IMR-90 (cell line): ENCODE data around the gene OTOG. TPM values are rescaled to one million over a fixed set of nuclear protein-coding genes. Genes with fewer than 3 reads are reported as not detected.

Source experiments
- ATAC-seq: fragments of 200-7000 bp; cut with Tn5 transposase; 2 replicates; pipeline ENCODE4 v1.9.1; 2020; ENCODE audit warnings: low read depth, mild to moderate bottlenecking, moderate library complexity
- BruUV-seq: library from RNA; stranded (reverse); fragments of 400-500 nt; replicated peaks from 2 replicates; lab custom pipeline; 2021; lab: Mats Ljungman, UMichigan
- CTCF ChIA-PET: fragments of 300-600 bp; formaldehyde crosslinking; extraction: SDS; loops from one replicate; lab custom pipeline; 2021; ENCODE audit warnings: antibody characterized with exemption; lab: Yijun Ruan, JAX
- POLR2A ChIA-PET: fragments of 300-600 bp; sonication (Branson Sonifier 250); formaldehyde crosslinking; loops from one replicate; lab custom pipeline; 2022; ENCODE audit warnings: antibody characterized with exemption; ENCODE audit not compliant: unreplicated experiment; lab: Charles Lee
- DNase-seq: peaks from one replicate; pipeline ENCODE4 v3.0.0; 2013
- H2AFZ ChIP-seq: replicated peaks from 2 replicates; pipeline ENCODE3; 2013; ENCODE audit warnings: low read length, mild to moderate bottlenecking; ENCODE audit not compliant: poor library complexity
- H2AK5ac ChIP-seq: 2 replicates; pipeline ENCODE4 v1.6.1; 2013; ENCODE audit warnings: low read depth, low read length, inconsistent platforms
- H2AK9ac ChIP-seq: replicated peaks from 2 replicates; pipeline ENCODE3; 2013; ENCODE audit warnings: mild to moderate bottlenecking, low read depth, low read length, moderate library complexity; ENCODE audit not compliant: poor library complexity
- H2BK120ac ChIP-seq: 2 replicates; pipeline ENCODE4 v1.6.1; 2013; ENCODE audit warnings: low read depth, low read length, inconsistent platforms
- H2BK15ac ChIP-seq: 3 replicates; pipeline ENCODE4 v1.6.1; 2013; ENCODE audit warnings: low read depth, low read length, inconsistent platforms
- H2BK20ac ChIP-seq: 2 replicates; pipeline ENCODE4 v1.6.1; 2013; ENCODE audit warnings: low read depth, mild to moderate bottlenecking, inconsistent platforms, low read length, moderate library complexity
- H2BK5ac ChIP-seq: 2 replicates; pipeline ENCODE4 v1.6.1; 2013; ENCODE audit warnings: mild to moderate bottlenecking, low read depth, low read length, inconsistent platforms; ENCODE audit not compliant: poor library complexity, severe bottlenecking
- H3K14ac ChIP-seq: replicated peaks from 2 replicates; pipeline ENCODE4 v1.6.1; 2013; ENCODE audit warnings: low read depth, low read length, inconsistent platforms
- H3K18ac ChIP-seq: 2 replicates; pipeline ENCODE4 v1.6.1; 2013; ENCODE audit warnings: low read depth, low read length, control low read depth
- H3K23ac ChIP-seq: 2 replicates; pipeline ENCODE4 v1.6.1; 2013; ENCODE audit warnings: low read depth, low read length, inconsistent platforms
- H3K27ac ChIP-seq: 2 replicates; pipeline ENCODE4 v1.5.1; 2013; ENCODE audit warnings: mild to moderate bottlenecking, control low read depth, low read length; ENCODE audit not compliant: insufficient read depth
- H3K27me3 ChIP-seq: 2 replicates; pipeline ENCODE4 v1.6.1; 2013; ENCODE audit warnings: low read length; ENCODE audit not compliant: control insufficient read depth, insufficient read depth
- H3K36me3 ChIP-seq: 2 replicates; pipeline ENCODE4 v1.6.1; 2013; ENCODE audit warnings: low read length, mixed read lengths; ENCODE audit not compliant: control insufficient read depth, insufficient read depth
- H3K4ac ChIP-seq: 2 replicates; pipeline ENCODE4 v1.6.1; 2013; ENCODE audit warnings: low read depth, low read length, inconsistent platforms
- H3K4me1 ChIP-seq: 2 replicates; pipeline ENCODE4 v1.6.1; 2013; ENCODE audit warnings: low read length, mixed read lengths; ENCODE audit not compliant: control insufficient read depth, insufficient read depth
- H3K4me2 ChIP-seq: 2 replicates; pipeline ENCODE4 v1.6.1; 2013; ENCODE audit warnings: low read depth, mild to moderate bottlenecking, control low read depth, low read length, moderate library complexity
- H3K4me3 ChIP-seq: 2 replicates; pipeline ENCODE4 v1.5.1; 2013; ENCODE audit warnings: low read depth, mild to moderate bottlenecking, control low read depth, low read length, moderate library complexity; ENCODE audit not compliant: insufficient read depth
- H3K56ac ChIP-seq: 2 replicates; pipeline ENCODE4 v1.6.1; 2013; ENCODE audit warnings: low read length, inconsistent platforms; ENCODE audit not compliant: insufficient read depth; ENCODE audit errors: extremely low read depth
- H3K79me1 ChIP-seq, 2 experiments: 2 replicates each; pipeline ENCODE4 v1.6.1; 2013; ENCODE audit warnings: low read length in 2 of 2, inconsistent platforms in 1 of 2, low read depth in 1 of 2
- H3K9ac ChIP-seq: 2 replicates; pipeline ENCODE4 v1.6.1; 2013; ENCODE audit warnings: low read depth, low read length, control low read depth
- H3K9me1 ChIP-seq: 2 replicates; pipeline ENCODE4 v1.6.1; 2013; ENCODE audit warnings: low read length, inconsistent platforms; ENCODE audit not compliant: insufficient read depth
- H3K9me3 ChIP-seq: 2 replicates; pipeline ENCODE4 v1.6.1; 2013; ENCODE audit warnings: low read length; ENCODE audit not compliant: control insufficient read depth, insufficient read depth
- H4K20me1 ChIP-seq: 2 replicates; pipeline ENCODE4 v1.6.1; 2013; ENCODE audit warnings: low read length, inconsistent platforms; ENCODE audit not compliant: insufficient read depth
- H4K5ac ChIP-seq: 2 replicates; pipeline ENCODE4 v1.6.1; 2013; ENCODE audit warnings: mild to moderate bottlenecking, low read depth, low read length, control low read depth
- H4K8ac ChIP-seq, 2 experiments: 2 replicates each; pipeline ENCODE4 v1.6.1; 2013; ENCODE audit warnings: low read depth in 2 of 2, low read length in 2 of 2, control low read depth in 1 of 2, inconsistent platforms in 1 of 2
- H4K91ac ChIP-seq: 2 replicates; pipeline ENCODE4 v1.6.1; 2013; ENCODE audit warnings: low read depth, low read length, inconsistent platforms; ENCODE audit not compliant: insufficient read depth
- BHLHE40 ChIP-seq: fragments of 150-350 bp; IDR thresholded peaks from 2 replicates; pipeline ENCODE4 v1.6.1; 2016; ENCODE audit warnings: mild to moderate bottlenecking, low read depth, low read length
- CEBPB ChIP-seq: IDR thresholded peaks from 2 replicates; pipeline ENCODE4 v1.6.1; 2012; ENCODE audit warnings: low read depth, low read length, improper control_type of control experiment
- CHD1 ChIP-seq: IDR thresholded peaks from 2 replicates; pipeline ENCODE4 v1.6.1; 2012; ENCODE audit warnings: low read depth, low read length, improper control_type of control experiment
- FOS ChIP-seq: fragments of 150-350 bp; IDR thresholded peaks from 2 replicates; pipeline ENCODE4 v1.6.1; 2016; ENCODE audit warnings: low read depth, low read length
- MAFK ChIP-seq: IDR thresholded peaks from 2 replicates; pipeline ENCODE4 v1.6.1; 2012; ENCODE audit warnings: low read depth, low read length, improper control_type of control experiment
- MAZ ChIP-seq: IDR thresholded peaks from 2 replicates; pipeline ENCODE4 v1.6.1; 2012; ENCODE audit warnings: low read depth, mild to moderate bottlenecking, low read length, improper control_type of control experiment, moderate library complexity, borderline replicate concordance
- MXI1 ChIP-seq: IDR thresholded peaks from 2 replicates; pipeline ENCODE4 v1.6.1; 2012; ENCODE audit warnings: low read depth, mild to moderate bottlenecking, low read length, moderate library complexity, borderline replicate concordance
- NFE2L2 ChIP-seq: fragments of 150-350 bp; IDR thresholded peaks from 2 replicates; pipeline ENCODE4 v1.6.1; 2016; ENCODE audit warnings: low read depth, mild to moderate bottlenecking, low read length
- POLR2A ChIP-seq: IDR thresholded peaks from 2 replicates; pipeline ENCODE4 v1.6.1; 2012; ENCODE audit warnings: mild to moderate bottlenecking, low read depth, low read length
- RAD21 ChIP-seq: IDR thresholded peaks from 2 replicates; pipeline ENCODE4 v1.6.1; 2012; ENCODE audit warnings: low read length, improper control_type of control experiment
- RCOR1 ChIP-seq: IDR thresholded peaks from 2 replicates; pipeline ENCODE4 v1.6.1; 2012; ENCODE audit warnings: mild to moderate bottlenecking, low read length, improper control_type of control experiment; ENCODE audit not compliant: insufficient replicate concordance
- RFX5 ChIP-seq: IDR thresholded peaks from 2 replicates; pipeline ENCODE4 v1.8.0; 2012; ENCODE audit warnings: low read depth, mild to moderate bottlenecking, low read length, moderate library complexity
- SMC3 ChIP-seq: fragments of 150-350 bp; IDR thresholded peaks from 2 replicates; pipeline ENCODE4 v1.6.1; 2016; ENCODE audit warnings: low read depth, mild to moderate bottlenecking, antibody characterized with exemption, low read length, moderate library complexity
- WGBS, 2 experiments: methylation state at CpG; one replicate each; pipeline versions ENCODE4 v1.1.5 to v1.1.7; 2013; ENCODE audit warnings: missing lambda C conversion rate in 2 of 2; ENCODE audit not compliant: insufficient read length in 1 of 2; ENCODE audit errors: extremely low coverage in 2 of 2; 5-methylcytosine and 5-hydroxymethylcytosine counted together
- dilution Hi-C: fragments of 300-500 bp; cut with HindIII; formaldehyde crosslinking; loops from one replicate; pipeline ENCODE4 v1.14.3; 2018; ENCODE audit warnings: low sequenced_read_pairs; ENCODE audit not compliant: unreplicated experiment
- in situ Hi-C: fragments of 300-500 bp; cut with MboI; formaldehyde crosslinking; loops from 3 replicates; pipeline ENCODE4 v1.14.3; 2019; ENCODE audit warnings: low sequenced_read_pairs, inconsistent platforms, mixed read lengths
- intact Hi-C: fragments of 100-400 bp; cut with micrococcal nuclease; formaldehyde crosslinking; loops from 2 replicates; pipeline ENCODE4 v1.10.0; 2022
- polyA plus RNA-seq, 3 experiments: library from polyadenylated mRNA; depleted of rRNA; stranded (reverse); fragments of >200 nt; gene quantifications; 2 replicates each; pipeline ENCODE4 v1.2.3, GENCODE V29; 2012; ENCODE audit warnings: low replicate concordance in 1 of 3
- total RNA-seq: library from RNA; depleted of rRNA; stranded (reverse); fragments of >200 nt; gene quantifications from 2 replicates; pipeline ENCODE4 v1.2.3, GENCODE V29; 2012
- TF ChIP-seq, protein P1 (sequence below): conservative IDR thresholded peaks from 2 replicates; pipeline ENCODE4 v1.5.1; 2012; ENCODE audit warnings: mild to moderate bottlenecking, low read depth, low read length, improper control_type of control experiment
- TF ChIP-seq, protein P2 (sequence below): fragments of 150-350 bp; IDR thresholded peaks from 2 replicates; pipeline ENCODE4 v1.6.1; 2016; ENCODE audit warnings: low read depth, mild to moderate bottlenecking, low read length, moderate library complexity, borderline replicate concordance
- TF ChIP-seq, protein P3 (sequence below): fragments of 150-350 bp; IDR thresholded peaks from 2 replicates; pipeline ENCODE4 v1.6.1; 2017; ENCODE audit warnings: mild to moderate bottlenecking, antibody characterized with exemption, low read length, low read depth

The OTOG gene
- total and polyA plus RNA-seq, 2 of the 4 experiments (the other 2 are of a cell fraction): not detected

DNA sequence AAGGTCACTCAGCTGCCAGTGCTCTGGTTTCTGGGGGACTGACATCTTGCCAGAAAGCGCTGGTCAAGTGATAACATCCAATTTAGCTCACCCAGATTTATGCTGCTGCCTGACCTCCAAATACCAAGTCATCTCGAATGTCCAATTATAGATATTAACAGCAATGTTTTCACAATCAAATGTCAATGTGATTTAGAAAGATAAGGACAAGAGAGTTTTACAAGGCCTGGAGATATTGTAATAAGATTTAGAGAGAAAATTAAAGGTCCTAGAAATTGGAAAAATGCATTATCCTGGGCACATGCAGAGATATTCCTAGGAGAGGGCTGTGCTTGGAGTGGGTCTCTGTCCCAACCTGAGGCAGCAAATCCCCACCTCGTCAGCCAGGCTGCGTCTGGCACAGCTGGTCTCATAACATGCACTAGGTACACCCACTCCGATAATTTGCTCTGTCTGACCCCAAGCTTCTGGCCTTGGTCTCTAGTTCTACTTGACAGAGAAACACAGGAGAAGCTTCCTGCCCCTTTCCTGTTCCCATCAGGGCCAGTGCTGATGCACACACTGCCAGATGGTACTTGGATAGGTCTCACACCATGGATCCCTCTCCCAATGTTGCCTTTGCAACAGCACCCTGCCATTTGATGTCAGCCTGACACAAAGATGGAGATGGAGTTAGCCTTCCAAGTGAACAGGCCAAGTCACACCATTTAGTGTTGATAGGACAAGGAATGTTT lies 31.4 kb upstream of the OTOG start:
- no peak overlapping the region for H4K91ac ChIP-seq
- TF ChIP-seq, protein P1, sequence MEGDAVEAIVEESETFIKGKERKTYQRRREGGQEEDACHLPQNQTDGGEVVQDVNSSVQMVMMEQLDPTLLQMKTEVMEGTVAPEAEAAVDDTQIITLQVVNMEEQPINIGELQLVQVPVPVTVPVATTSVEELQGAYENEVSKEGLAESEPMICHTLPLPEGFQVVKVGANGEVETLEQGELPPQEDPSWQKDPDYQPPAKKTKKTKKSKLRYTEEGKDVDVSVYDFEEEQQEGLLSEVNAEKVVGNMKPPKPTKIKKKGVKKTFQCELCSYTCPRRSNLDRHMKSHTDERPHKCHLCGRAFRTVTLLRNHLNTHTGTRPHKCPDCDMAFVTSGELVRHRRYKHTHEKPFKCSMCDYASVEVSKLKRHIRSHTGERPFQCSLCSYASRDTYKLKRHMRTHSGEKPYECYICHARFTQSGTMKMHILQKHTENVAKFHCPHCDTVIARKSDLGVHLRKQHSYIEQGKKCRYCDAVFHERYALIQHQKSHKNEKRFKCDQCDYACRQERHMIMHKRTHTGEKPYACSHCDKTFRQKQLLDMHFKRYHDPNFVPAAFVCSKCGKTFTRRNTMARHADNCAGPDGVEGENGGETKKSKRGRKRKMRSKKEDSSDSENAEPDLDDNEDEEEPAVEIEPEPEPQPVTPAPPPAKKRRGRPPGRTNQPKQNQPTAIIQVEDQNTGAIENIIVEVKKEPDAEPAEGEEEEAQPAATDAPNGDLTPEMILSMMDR: no peak
- TF ChIP-seq FOS (no peak), SMC3 (no peak), CEBPB (no peak), RCOR1 (no peak), MXI1 (no peak), MAFK (no peak), CHD1 (no peak), POLR2A (no peak), NFE2L2 (no peak), RAD21 (no peak), MAZ (no peak), RFX5 (no peak), BHLHE40 (no peak)
- TF ChIP-seq, protein P2, sequence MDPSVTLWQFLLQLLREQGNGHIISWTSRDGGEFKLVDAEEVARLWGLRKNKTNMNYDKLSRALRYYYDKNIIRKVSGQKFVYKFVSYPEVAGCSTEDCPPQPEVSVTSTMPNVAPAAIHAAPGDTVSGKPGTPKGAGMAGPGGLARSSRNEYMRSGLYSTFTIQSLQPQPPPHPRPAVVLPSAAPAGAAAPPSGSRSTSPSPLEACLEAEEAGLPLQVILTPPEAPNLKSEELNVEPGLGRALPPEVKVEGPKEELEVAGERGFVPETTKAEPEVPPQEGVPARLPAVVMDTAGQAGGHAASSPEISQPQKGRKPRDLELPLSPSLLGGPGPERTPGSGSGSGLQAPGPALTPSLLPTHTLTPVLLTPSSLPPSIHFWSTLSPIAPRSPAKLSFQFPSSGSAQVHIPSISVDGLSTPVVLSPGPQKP: no peak
- TF ChIP-seq, protein P3, sequence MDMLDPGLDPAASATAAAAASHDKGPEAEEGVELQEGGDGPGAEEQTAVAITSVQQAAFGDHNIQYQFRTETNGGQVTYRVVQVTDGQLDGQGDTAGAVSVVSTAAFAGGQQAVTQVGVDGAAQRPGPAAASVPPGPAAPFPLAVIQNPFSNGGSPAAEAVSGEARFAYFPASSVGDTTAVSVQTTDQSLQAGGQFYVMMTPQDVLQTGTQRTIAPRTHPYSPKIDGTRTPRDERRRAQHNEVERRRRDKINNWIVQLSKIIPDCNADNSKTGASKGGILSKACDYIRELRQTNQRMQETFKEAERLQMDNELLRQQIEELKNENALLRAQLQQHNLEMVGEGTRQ: no peak
- dilution Hi-C loops: no loop called here
- H2AK5ac ChIP-seq: no peak overlapping the region
- no peaks in the 10 kb centered on the region for H3K4me1 ChIP-seq
- ChIA-PET POLR2A (no interaction called here), CTCF (no interaction called here)
- H3K36me3 ChIP-seq: no peaks in the 10 kb centered on the region
- no peaks in the 10 kb centered on the region for H4K20me1 ChIP-seq
- no peak overlapping the region for H3K23ac ChIP-seq
- no peak overlapping the region for H4K5ac ChIP-seq
- intact Hi-C loops: no loop called here
- in situ Hi-C loops: loop anchor here (25.0 kb wide), 1 partner anchor 578 kb away; no protein-coding TSS in a partner anchor
- no peak overlapping the region for H2BK120ac ChIP-seq
- H3K9ac ChIP-seq: no peak overlapping the region
- H3K27me3 ChIP-seq: peaks cover 16% of the 10 kb centered on the region
- no peak overlapping the region for H2AK9ac ChIP-seq
- BruUV-seq: no TSS peak
- DNase-seq (no peak), ATAC-seq (no peak)
- H4K8ac ChIP-seq: no peak overlapping the region
- H3K27ac ChIP-seq: no peak overlapping the region
- 80% methylated on average over 1 of the region's 5 CpGs; no CpG with 5 or more reads in 1 of the 2 experiments for WGBS, 2 experiments
- H3K4me3 ChIP-seq: no peak overlapping the region
- H2AFZ ChIP-seq: no peak overlapping the region
- no peak overlapping the region for H2BK5ac ChIP-seq
- no peaks in the 10 kb centered on the region; the same call in 1 of the 2 replicates for H3K9me1 ChIP-seq
- no peak overlapping the region for H3K18ac ChIP-seq
- H2BK15ac ChIP-seq: no peak overlapping the region
- H3K4me2 ChIP-seq: no peak overlapping the region
- no peaks in the 10 kb centered on the region for H3K79me1 ChIP-seq
- H3K4ac ChIP-seq: no peak overlapping the region
- H3K56ac ChIP-seq: no peak overlapping the region
- H3K14ac ChIP-seq: no peak overlapping the region
- no peak overlapping the region for H2BK20ac ChIP-seq
- H3K9me3 ChIP-seq: no peaks in the 10 kb centered on the region
